Body of pancreas (tissue), 4 donors: ENCODE data around the gene CYP21A2. TPM values are rescaled to one million over a fixed set of nuclear protein-coding genes. Genes with fewer than 3 reads are reported as not detected.
"Not testable (repeated sequence)": the region's sequence is repeated elsewhere in the genome, so short reads cannot be mapped to it uniquely, and the experiment has no call there.

Experiments used
- ATAC-seq: fragments of 150-250 bp; one replicate; pipeline ENCODE4 v1.9.1; 2016
- DNase-seq, 4 donors: peaks; one replicate each; pipeline ENCODE4 v3.0.0-alpha.2; 2019
- H3K27ac ChIP-seq, 4 donors: fragments of 200-600 bp; sonication (generic); 1 replicate in 3 of 4; 2 replicates in 1 of 4; pipeline versions ENCODE4 v1.5.1 to v1.6.1; 2016 to 2019; ENCODE audit warnings: mild to moderate bottlenecking in 1 of 4, mixed read lengths in 1 of 4, moderate library complexity in 1 of 4
- H3K27me3 ChIP-seq, 2 donors: fragments of 200-600 bp; sonication (generic); one replicate each; pipeline ENCODE4 v1.6.0; 2016; ENCODE audit warnings: mild to moderate bottlenecking in 1 of 2
- H3K36me3 ChIP-seq, 2 donors: fragments of 200-600 bp; sonication (generic); replicated peaks in 1 of 2; 2 replicates each; pipeline ENCODE4 v1.5.1; 2016; ENCODE audit warnings: low read depth in 2 of 2; ENCODE audit not compliant: insufficient read depth in 1 of 2
- H3K4me1 ChIP-seq: fragments of 200-600 bp; sonication (generic); one replicate; pipeline ENCODE4 v1.6.0; 2016
- H3K4me3 ChIP-seq, 2 donors: fragments of 200-600 bp; sonication (generic); 1 replicate in 1 of 2; 2 replicates in 1 of 2; pipeline ENCODE4 v1.5.1; 2016 to 2019
- H3K9me3 ChIP-seq, 3 donors: fragments of 200-600 bp; sonication (generic); 1 replicate in 2 of 3; 2 replicates in 1 of 3; pipeline ENCODE4 v1.5.1; 2016
- WGBS, 2 donors: methylation state at CpG; one replicate each; pipeline ENCODE4 v1.1.5; 2017; 5-methylcytosine and 5-hydroxymethylcytosine counted together
- intact Hi-C: fragments of 100-400 bp; cut with DNase I; formaldehyde crosslinking; loops from one replicate; pipeline ENCODE4 v1.15.1; 2023
- total RNA-seq, 2 donors: library from RNA; depleted of rRNA; stranded (reverse); fragments of >200 nt; gene quantifications; one replicate each; pipeline ENCODE4 v1.1.0, GENCODE V29; 2016

CYP21A2 gene
- under 1 TPM in 1 of 2 donors, not detected in 1; 0.52 TPM for total RNA-seq

DNA sequence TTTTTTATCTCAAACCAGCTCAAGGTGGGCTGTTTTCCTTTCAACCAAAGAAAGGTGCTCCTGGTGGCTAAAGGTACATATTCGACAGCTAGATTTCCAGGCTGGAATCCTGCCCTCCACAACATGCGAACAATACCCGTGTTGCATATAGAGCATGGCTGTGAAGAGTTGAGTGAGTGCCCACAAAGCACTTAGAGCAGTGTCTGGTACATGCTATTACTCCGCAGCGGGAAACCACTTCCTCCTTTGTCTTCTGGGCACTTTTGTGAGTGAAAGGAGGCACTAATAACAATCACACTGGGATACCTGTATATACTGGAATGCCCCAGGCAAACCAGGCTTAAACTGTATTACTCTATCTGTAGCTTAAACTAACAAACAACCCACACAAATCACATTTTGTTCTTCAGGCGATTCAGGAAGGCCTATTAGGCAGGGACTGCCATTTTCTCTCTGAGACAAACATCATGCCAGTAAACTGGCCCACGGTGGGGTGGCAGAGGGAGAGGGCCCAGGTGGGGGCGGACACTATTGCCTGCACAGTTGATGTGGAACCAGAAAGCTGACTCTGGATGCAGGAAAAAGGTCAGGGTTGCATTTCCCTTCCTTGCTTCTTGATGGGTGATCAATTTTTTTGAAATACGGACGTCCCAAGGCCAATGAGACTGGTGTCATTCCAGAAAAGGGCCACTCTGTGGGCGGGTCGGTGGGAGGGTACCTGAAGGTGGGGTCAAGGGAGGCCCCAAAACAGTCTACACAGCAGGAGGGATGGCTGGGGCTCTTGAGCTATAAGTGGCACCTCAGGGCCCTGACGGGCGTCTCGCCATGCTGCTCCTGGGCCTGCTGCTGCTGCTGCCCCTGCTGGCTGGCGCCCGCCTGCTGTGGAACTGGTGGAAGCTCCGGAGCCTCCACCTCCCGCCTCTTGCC, at the start of gene CYP21A2:
TSS of gene CYP21A2 (plus strand) at position 818 of the 927 bp plus-strand sequence. CDS start at position 826, 8 bp downstream.
- ATAC-seq, intact Hi-C loops, H3K27me3 ChIP-seq, H3K27ac ChIP-seq, DNase-seq, H3K4me1 ChIP-seq, H3K36me3 ChIP-seq, H3K9me3 ChIP-seq, H3K4me3 ChIP-seq: not testable (repeated sequence)
- WGBS, 2 donors = 45 to 57% methylated on average over 5 to 8 of the region's 19 CpGs

GRCh38 chr6:31989363-31989762, 48.9 kb upstream of the CYP21A2 start:
- H3K27ac ChIP-seq, ATAC-seq, H3K4me1 ChIP-seq, H3K4me3 ChIP-seq, H3K9me3 ChIP-seq, H3K36me3 ChIP-seq, H3K27me3 ChIP-seq, intact Hi-C loops, DNase-seq: not testable (repeated sequence)
- WGBS, 2 donors = no CpG with 5 or more reads among the region's 10 CpGs

GRCh38 chr6:31994421-31994820, 43.8 kb upstream of the CYP21A2 start:
- H3K36me3 ChIP-seq, H3K4me3 ChIP-seq, H3K9me3 ChIP-seq, H3K27ac ChIP-seq, ATAC-seq, intact Hi-C loops, H3K4me1 ChIP-seq, DNase-seq, H3K27me3 ChIP-seq: not testable (repeated sequence)
- WGBS, 2 donors = 95% methylated on average over 9 of the region's 14 CpGs; no CpG with 5 or more reads in 1 of the 2 donors

DNA sequence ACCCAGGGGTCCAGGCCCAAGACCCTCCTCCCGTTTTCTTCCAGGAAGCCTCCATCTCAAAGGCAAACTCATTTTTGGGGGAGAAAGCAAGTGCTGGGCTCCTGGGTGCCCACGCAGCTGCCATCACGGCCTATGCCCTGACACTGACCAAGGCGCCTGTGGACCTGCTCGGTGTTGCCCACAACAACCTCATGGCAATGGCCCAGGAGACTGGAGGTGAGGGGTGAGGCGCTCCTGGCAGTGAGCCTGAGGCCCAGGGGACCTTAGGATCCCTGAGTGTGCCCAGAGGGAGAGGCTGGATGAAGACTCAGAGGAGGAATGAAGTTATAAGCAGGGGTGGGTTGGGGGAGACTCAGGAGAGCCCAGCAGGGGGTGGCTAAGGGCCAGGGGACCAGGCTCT, 41.8 kb upstream of the CYP21A2 start:
- H3K36me3 ChIP-seq, intact Hi-C loops, ATAC-seq, DNase-seq, H3K27me3 ChIP-seq, H3K27ac ChIP-seq, H3K9me3 ChIP-seq, H3K4me3 ChIP-seq, H3K4me1 ChIP-seq: not testable (repeated sequence)
- 89 to 100% methylated on average over 1 to 4 of the region's 6 CpGs for WGBS, 2 donors

DNA sequence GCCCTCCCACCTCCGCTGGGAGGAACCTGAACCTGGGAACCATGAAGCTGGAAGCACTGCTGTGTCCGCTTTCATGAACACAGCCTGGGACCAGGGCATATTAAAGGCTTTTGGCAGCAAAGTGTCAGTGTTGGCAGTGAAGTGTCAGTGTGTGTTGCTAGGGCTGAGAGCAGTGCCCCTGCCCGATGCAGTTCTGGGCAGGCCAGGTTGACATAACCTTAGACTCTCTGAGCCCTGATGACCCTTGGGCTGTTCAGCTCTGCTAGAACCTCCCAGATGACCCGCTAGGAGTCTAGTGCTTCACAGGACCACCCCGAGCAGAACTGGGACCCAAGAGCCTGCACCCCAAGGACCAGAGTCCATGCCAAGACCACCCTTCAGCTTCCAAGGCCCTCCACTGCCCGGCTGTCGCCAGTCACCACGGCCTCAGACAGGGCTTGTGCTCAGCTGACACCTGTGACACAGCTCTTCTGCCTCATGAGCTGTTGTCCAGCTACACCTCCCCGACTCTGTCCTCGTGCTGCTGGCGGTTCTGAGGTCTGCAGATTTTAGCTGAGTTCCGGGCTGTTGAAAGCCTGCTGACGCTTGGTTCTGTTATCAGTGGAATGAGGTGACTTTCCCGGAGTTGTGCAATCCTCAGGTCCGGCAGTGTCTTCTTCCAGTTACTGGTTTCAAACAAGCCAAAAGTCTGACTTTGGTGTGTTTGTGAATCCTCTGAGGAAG, 35.5 kb upstream of the CYP21A2 start:
- H3K27ac ChIP-seq, DNase-seq, H3K36me3 ChIP-seq, H3K4me3 ChIP-seq, intact Hi-C loops, H3K9me3 ChIP-seq, H3K27me3 ChIP-seq, H3K4me1 ChIP-seq: not testable (repeated sequence)
- peak; percentile 63 for ATAC-seq
- WGBS, 2 donors = no CpG with 5 or more reads among the region's 15 CpGs

DNA sequence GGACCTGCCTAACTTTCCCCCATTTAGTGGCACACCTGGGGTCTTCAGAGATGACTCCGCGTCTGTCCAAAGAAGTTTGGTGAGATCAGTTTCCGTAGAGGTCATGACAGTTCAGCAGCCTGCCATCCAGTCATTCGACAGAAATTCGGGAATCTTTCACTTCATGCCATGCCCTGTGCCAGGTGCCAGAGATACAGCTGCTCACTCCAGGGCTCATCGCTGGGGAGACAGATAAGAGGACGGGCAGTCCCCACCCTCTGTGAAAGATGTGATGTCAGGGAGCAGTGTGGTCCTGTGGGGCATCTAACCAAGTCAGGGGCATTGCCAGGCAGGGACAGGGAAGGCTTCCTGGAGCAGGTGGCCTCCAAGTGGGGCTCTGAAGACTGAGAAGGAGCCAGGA, 34.9 kb upstream of the CYP21A2 start:
- H3K27ac ChIP-seq, DNase-seq, H3K27me3 ChIP-seq, H3K4me1 ChIP-seq, ATAC-seq, intact Hi-C loops, H3K9me3 ChIP-seq, H3K4me3 ChIP-seq, H3K36me3 ChIP-seq: not testable (repeated sequence)
- WGBS, 2 donors = no CpG with 5 or more reads among the region's 7 CpGs

DNA sequence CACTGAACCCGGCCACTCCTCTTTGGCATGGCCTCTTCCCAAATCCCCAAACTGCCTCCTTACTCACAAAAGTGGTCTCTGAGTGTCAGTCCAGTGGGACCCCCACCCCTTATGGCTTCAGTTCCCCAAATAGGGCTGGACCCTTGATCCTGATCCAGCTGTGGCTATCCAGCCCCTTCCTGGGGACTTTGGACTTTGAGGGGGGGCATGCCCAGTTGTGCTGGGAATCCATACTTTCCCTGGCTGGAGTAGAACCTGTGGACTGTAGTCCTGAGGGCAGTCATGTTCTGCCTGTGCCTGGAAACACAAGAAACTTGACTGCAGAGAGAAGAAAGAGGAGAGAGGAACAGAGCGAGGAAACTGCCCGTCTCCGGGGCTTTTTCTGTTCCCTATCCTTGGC, 33.8 kb upstream of the CYP21A2 start:
- WGBS, 2 donors = 69 to 74% methylated on average over 3 of the region's 4 CpGs
- intact Hi-C loops, DNase-seq, ATAC-seq, H3K36me3 ChIP-seq, H3K27ac ChIP-seq, H3K4me1 ChIP-seq, H3K9me3 ChIP-seq, H3K27me3 ChIP-seq, H3K4me3 ChIP-seq: not testable (repeated sequence)

DNA sequence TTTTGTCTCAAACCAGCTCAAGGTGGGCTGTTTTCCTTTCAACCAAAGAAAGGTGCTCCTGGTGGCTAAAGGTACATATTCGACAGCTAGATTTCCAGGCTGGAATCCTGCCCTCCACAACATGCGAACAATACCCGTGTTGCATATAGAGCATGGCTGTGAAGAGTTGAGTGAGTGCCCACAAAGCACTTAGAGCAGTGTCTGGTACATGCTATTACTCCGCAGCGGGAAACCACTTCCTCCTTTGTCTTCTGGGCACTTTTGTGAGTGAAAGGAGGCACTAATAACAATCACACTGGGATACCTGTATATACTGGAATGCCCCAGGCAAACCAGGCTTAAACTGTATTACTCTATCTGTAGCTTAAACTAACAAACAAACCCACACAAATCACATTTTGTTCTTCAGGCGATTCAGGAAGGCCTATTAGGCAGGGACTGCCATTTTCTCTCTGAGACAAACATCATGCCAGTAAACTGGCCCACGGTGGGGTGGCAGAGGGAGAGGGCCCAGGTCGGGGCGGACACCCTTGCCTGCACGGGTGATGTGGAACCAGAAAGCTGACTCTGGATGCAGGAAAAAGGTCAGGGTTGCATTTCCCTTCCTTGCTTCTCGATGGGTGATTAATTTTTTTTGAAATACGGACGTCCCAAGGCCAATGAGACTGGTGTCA, 33.2 kb upstream of the CYP21A2 start:
- H3K27ac ChIP-seq, H3K4me1 ChIP-seq, H3K9me3 ChIP-seq, H3K36me3 ChIP-seq, intact Hi-C loops, DNase-seq, ATAC-seq, H3K4me3 ChIP-seq, H3K27me3 ChIP-seq: not testable (repeated sequence)
- WGBS, 2 donors = 41 to 45% methylated on average over 3 to 9 of the region's 13 CpGs

DNA sequence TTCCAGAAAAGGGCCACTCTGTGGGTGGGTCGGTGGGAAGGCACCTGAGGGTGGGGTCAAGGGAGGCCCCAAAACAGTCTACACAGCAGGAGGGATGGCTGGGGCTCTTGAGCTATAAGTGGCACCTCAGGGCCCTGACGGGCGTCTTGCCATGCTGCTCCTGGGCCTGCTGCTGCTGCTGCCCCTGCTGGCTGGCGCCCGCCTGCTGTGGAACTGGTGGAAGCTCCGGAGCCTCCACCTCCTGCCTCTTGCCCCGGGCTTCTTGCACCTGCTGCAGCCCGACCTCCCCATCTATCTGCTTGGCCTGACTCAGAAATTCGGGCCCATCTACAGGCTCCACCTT, 32.7 kb upstream of the CYP21A2 start:
- WGBS, 2 donors = 61 to 100% methylated on average over 1 to 3 of the region's 9 CpGs
- not testable (repeated sequence) for H3K27ac ChIP-seq

DNA sequence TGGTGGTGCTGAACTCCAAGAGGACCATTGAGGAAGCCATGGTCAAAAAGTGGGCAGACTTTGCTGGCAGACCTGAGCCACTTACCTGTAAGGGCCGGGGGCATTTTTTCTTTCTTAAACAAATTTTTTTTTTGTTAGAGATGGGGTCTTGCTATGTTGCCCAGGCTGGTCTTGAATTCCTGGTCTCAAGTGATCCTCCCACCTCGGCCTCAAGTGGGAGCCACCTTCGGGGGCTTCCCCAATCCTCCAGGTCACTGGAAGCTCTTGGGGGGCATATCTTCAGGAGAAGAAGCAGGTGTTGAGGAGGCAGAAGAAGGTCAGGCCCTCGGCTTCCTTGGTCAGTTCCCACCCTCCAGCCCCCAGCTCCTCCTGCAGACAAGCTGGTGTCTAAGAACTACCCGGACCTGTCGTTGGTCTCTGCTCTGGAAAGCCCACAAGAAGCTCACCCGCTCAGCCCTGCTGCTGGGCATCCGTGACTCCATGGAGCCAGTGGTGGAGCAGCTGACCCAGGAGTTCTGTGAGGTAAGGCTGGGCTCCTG, 32.2 kb upstream of the CYP21A2 start:
- DNase-seq = not testable (repeated sequence)

More for the DNA sequence above, 32.7 kb upstream of the CYP21A2 start:
- H3K9me3 ChIP-seq, intact Hi-C loops, H3K27me3 ChIP-seq, H3K4me3 ChIP-seq, H3K4me1 ChIP-seq, ATAC-seq, H3K36me3 ChIP-seq: not testable (repeated sequence)
- peak in 1 of 4 donors; percentile 7 for DNase-seq

GRCh38 chr6:32007086-32007485, 31.1 kb upstream of the CYP21A2 start:
- H3K36me3 ChIP-seq, ATAC-seq, H3K9me3 ChIP-seq, H3K4me3 ChIP-seq, intact Hi-C loops, H3K27ac ChIP-seq, DNase-seq, H3K4me1 ChIP-seq, H3K27me3 ChIP-seq: not testable (repeated sequence)
- WGBS, 2 donors = 60% methylated on average over 12 of the region's 12 CpGs; no CpG with 5 or more reads in 1 of the 2 donors

More for the DNA sequence above, 32.2 kb upstream of the CYP21A2 start:
- H3K27ac ChIP-seq, ATAC-seq, H3K9me3 ChIP-seq, intact Hi-C loops, H3K27me3 ChIP-seq, H3K4me1 ChIP-seq, H3K36me3 ChIP-seq, H3K4me3 ChIP-seq: not testable (repeated sequence)
- WGBS, 2 donors = 57 to 76% methylated on average over 8 of the region's 8 CpGs
